GM19452 (cell line): Measurements from ENCODE around the gene PFDN1.

Experiments
- ATAC-seq: cut with Tn5 transposase; IDR thresholded peaks from one replicate; pipeline ENCODE4 v1.9.1; 2021; ENCODE audit not compliant: unreplicated experiment

Gene PFDN1

GRCh38 chr5:140262221-140262620 is 40.7 kb downstream of the PFDN1 start:
- ATAC-seq: no peak

DNA sequence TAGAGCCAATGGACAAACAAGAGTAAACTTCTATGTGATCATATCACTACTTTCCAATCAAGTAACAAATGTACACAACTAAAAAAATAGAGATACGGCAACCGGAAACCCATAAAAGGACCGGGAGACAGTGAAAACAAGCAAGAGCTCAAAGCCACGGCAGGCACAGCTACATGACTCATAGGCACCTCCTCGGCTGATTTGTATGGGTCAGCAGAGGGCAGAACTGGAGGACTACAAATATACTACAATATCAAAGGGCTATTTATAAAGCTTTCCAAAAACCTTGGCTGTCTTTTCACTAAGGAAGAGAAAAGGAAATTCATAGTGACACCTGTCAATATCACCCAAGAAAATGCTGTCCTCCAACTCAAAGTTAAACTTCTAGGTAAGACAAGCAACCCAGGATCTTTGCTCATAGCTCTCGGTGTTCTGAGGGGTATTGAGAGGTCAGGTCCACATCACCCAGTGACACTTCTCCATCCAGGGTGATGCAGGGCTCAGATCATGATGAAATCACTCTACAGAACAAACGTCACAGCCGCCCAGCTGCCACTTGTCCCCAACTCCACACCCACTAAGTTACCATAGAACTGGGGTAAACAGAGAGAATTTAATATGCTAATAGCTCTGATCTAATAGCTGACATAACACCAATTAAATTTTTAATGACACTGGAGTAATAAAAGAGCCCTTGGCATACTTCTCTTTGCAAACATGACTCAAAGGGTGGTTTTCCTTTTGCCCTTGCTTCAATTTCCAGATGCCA is 41.3 kb downstream of the PFDN1 start:
- no peak for ATAC-seq

DNA sequence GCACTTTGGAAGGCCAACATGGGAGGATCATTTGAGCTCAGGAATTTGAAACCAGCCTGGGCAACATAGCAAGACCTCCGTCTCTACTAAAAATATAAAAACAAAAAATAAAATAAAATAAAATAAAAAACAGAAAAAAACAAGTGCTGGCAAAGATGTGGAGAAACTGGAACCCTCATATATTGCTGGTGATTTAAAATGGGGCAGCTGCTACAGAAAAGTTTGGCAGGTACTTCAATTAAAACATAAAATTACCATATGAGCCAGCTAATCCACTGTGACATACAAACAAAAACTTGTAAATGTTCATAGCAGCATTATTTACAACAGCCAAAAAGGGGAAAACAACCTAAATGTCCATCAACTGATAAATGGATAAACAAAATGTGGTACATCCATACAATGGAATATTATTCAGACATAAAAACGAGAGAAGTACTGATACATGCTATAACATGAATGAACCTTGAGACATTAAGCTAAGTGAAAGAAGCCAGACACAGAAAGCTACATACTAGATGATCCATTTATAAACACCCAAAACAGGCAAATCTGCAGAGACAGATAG is 42.7 kb downstream of the PFDN1 start:
- no peak for ATAC-seq

DNA sequence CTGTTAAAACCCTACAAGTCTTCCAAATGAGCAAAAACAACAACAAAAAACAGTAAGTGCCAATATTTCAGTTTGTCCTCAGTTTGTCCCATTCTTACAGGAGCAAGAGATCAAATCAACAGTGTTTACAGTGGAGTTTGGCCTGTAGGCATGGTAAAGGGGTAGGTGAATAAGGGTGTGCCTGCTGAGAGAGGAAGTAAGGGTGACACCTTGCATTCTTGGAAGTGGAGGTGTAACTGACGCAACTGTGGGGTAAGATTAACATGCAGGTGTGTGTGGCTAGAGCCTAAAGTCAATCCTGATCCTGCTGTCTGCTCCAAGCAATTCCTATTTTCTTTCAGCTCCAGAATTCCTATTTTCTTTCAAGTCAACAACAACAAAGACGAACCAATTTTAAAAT is 43.4 kb downstream of the PFDN1 start:
- ATAC-seq: no peak

DNA sequence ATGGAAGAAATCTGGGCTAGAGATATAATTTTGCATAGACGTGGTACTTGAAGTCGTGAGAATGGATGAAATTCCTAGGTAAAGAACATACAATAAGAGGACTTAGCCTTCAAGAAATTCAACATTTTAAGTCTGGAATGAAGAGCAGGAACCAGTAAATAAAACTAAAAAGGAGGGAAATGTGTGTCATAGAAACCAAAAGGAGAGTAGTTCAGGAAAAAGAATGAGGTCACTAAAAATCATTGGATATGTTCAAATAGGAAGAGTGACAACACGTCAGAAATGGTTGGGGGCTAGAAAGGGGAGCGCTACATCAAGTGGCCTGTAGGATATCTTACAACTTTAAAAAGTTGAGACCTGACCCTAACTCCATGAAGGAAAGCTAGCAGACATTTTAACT is 44.0 kb downstream of the PFDN1 start:
- ATAC-seq: no peak

DNA sequence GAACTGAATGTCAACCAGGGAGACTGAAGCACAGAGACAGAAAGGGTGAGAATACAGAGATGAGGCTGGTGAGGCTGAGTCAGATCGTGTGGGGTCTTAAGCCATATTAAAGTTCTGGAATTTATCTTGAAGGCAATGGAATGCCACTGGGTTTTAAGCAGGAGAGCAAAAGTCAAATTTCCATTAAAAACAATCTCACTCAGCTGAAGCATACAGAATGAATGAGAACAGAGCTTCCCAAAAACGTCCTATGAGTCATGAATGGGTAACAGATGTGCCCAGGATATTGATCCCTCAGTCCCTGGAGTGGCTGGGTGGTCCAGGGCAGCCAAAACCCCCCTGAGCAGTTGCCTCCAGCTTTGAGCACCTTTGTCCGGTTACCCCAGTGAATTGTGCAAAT is 44.9 kb downstream of the PFDN1 start:
- ATAC-seq: no peak

- no peak for ATAC-seq
Observed at GRCh38 chr5:140256726-140257125, 46.2 kb downstream of the PFDN1 start.

- no peak for ATAC-seq
Observed at GRCh38 chr5:140255460-140256157, 47.3 kb downstream of the PFDN1 start.

DNA sequence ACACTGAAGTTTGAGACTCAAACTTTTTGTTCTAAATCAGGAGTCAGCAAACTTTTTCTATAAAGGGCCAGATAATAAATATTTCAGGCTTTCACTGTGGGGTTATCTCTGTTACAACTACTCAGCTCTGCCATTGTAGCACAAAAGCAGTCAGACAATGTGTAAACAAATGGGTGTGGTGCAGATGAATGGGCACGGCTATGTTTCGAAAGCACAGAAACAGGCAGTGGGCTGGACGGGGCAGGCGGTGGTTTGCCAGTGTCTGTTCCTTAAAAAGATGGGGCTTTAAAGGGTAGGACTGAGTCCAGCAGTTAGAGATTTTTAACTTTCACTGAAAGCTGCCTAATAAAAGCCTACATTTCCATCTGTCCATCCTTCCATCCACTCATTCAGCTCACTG is 48.9 kb downstream of the PFDN1 start:
- no peak for ATAC-seq

GRCh38 chr5:140252470-140253126 is 50.3 kb downstream of the PFDN1 start:
- ATAC-seq: no peak

GRCh38 chr5:140251527-140251973 is 51.4 kb downstream of the PFDN1 start:
- ATAC-seq: peak; percentile 74

GRCh38 chr5:140250386-140250785 is 52.5 kb downstream of the PFDN1 start:
- ATAC-seq: no peak

- no peak for ATAC-seq
Observed at GRCh38 chr5:140249536-140249935, 53.4 kb downstream of the PFDN1 start.

GRCh38 chr5:140248414-140248813 is 54.5 kb downstream of the PFDN1 start:
- no peak for ATAC-seq

GRCh38 chr5:140246378-140247122 is 56.4 kb downstream of the PFDN1 start:
- no peak for ATAC-seq

GRCh38 chr5:140245926-140246325 is 57.0 kb downstream of the PFDN1 start:
- no peak for ATAC-seq

DNA sequence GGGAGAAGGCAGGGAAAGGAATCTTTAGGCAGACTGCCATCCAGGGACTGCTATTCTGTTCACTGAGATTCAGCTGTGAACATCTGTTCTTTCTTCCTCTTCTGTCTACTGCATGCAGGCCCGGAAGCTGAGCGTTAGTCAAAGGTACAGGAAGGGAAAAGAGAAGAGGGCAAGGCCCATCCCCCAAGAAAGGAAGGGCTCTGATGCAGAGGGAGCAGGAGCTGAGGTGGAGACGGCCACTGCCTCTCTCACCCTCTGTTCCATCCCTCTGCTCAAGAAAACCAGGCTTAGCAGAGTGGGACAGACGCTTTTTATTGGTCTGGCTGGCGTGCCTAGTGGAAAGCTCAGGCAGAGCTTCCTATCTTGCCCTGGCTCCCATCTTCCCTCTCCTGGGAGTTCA is 57.6 kb downstream of the PFDN1 start:
- ATAC-seq: no peak

- ATAC-seq: peak; percentile 66
Observed at GRCh38 chr5:140244525-140245025, 58.3 kb downstream of the PFDN1 start.

DNA sequence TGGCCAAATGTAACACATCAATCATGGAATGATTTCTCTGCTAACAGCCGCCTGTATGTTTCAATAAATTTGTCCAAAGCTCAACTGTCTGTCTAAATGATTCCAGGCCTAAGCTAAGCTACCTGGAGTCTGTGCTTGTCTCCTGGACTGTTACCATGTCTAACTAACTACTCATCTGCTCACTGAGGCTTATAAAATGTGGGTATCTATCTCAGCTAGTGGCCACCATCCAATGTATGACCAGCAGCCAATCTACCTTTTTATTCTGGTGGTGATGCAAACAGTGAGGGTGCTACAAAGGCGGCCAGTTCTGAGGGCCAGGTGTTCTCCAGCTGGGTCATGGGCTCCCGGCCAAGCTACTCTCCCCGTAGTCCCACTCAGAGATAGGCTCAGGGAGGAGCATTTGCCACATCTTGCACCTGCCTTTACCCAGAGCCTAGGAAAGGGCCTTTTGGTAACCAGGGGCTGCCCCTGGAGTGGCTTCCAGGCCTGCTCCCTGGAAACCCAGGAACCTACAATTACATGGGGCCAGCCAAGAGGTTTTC is 59.1 kb downstream of the PFDN1 start:
- no peak for ATAC-seq

DNA sequence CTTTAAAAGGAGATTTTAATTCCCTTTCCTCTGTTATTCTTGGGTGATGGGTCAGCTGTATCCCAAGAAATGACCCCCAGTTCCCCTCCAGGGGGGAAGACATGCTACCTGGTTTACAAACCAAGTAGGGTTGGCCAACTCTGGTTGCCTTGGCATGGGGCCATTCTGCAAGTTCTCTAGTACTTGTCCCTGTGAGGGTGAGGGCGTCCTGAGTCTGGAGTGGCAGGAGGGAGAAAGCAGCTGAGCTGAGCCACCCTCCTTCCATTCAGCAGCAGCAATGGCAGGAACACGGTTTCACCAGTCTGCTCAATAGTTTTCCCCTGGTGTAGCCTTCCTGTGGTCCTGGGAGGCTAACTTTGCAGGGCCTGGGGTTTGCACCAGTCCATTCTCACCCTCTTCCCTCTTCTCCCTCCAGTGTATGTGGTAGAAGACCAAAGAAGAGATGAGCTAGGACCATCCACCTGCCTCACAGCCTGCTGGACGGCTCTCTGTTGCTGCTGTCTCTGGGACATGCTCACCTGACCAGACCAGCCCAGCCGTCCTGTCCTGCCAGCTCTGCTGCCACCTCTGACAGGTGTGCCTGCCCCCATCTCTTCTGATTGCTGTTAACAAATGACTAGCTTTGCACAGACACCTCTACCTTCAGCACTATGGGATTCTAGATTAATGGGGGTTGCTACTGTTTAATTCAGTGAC is 59.9 kb downstream of the PFDN1 start:
- ATAC-seq: no peak
